ENCODE results near the gene CEP85.

Gene CEP85

DNA sequence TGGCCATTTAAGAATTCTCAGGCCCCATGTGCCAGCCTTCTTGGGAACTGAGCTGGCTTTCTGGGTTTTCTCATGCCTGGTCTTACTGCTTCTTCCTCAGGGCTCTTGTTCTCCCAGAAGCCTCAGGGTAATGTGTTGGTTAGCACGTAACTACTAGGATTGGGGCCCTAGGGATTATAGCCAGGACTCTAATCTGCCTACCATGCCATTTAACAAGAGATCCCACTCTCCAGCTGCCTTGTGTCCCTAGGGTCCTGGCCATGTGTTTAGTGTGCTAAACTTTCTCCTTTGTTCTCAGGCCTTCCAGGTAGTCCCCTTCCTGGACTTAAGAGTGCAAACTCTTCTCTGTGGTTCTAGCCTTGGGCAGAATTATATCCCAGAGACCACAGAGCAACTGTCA is 43.7 kb downstream of the CEP85 start:
- no peak for DNase-seq (ENCODE audit: low read depth in 3 of 3)

- DNase-seq (ENCODE audit: low read depth in 3 of 3), result no peak
Observed at GRCh38 chr1:26278303-26278702, 44.3 kb downstream of the CEP85 start.

DNA sequence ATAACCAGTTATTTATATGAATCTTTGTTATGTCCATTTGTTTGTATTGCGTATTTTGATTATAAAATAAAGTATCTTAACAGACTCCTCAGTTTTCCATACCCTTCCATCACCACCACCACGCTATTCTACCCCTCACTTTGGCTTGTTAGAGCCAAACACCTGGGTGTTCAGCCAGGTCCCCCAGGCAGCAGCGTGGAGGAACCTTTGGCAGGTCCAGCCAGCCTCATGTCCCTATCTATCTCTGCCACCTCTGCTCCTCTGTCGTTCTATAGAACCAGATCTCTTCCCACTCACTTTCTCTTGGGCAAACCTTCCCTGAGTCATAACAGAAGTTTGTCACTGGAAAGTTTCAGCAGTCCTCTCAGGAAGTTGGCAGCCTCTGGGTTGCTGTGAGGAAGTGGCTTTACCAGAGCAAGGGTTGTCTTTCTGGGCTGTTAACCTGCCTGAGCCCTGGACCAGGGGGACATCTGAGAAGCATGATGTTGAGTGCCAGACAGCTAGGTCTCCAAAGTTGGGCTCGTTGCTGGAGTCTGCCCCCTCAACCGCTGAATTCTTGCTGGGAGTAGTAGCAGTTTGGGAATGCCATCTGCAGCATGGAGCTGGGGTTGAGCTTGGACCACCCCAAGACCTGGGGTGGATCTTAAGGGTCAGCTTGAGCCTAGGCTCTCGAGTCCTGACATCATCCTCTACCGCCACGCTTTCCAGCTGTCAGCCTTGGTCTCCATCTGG is 44.9 kb downstream of the CEP85 start:
- DNase-seq (ENCODE audit: low read depth in 3 of 3), result peak in 2 of 3 donors; percentile 41 to 46

- peak; percentile 74 to 83 (median 75) for DNase-seq (ENCODE audit: low read depth in 3 of 3)
Observed at GRCh38 chr1:26279456-26280332, 45.7 kb downstream of the CEP85 start, which contains the start of gene SH3BGRL3. TSS of gene SH3BGRL3 (plus strand) at chr1:26280086. CDS start at chr1:26280156, 70 bp downstream.

GRCh38 chr1:26280333-26281042 is 46.5 kb downstream of the CEP85 start:
- DNase-seq (ENCODE audit: low read depth in 3 of 3), result no peak

GRCh38 chr1:26281091-26281958 is 47.3 kb downstream of the CEP85 start:
- no peak for DNase-seq (ENCODE audit: low read depth in 3 of 3)

DNA sequence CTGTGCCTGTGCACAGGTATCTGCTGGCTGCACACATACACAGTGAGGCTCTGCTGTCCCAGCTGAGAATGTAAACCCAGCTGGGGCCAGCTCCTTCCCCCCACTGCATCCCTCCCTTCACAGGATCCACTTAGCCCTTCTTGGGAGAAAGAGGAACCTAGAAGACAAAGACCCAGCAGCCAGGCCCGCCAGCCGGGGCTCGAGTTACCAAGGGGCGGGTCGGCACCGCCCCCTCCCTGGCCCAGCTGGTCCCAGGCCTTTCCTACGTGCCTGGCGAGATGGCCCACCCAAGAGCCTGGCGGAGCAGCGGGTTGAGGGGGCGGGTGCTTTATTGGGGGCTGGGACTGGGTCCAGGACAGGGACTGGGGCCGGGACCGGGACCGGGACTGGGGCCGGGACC is 48.0 kb downstream of the CEP85 start:
- DNase-seq (ENCODE audit: low read depth in 3 of 3), result no peak

GRCh38 chr1:26282401-26282918 is 48.5 kb downstream of the CEP85 start:
- no peak for DNase-seq (ENCODE audit: low read depth in 3 of 3)

DNA sequence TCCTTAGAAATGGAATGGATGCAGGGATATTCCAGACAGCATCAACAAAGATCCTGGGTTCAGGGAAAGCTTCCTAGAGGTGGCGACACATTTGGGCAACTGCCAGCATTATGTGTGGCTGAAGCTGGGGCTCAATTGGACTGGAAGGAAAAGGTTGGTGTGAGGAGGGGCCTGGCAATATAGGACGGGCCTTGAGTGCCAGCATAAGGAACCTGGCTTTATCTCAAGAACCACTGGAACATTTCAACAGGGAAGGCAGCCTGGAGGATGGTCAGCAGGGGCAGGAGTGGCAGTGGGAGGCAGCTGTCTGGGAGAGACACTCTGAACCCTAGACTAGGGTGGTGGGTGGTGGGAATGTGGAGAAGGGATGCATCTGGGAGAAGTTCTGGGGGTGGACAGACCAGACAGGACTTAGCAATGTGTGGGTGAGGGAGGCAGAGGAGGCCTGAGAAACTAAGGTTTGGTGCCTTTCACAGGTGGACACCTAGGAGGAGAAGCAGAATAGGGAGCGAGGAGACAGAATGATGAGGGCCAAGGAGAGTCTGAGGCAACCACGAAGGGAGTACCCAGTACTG is 49.4 kb downstream of the CEP85 start:
- DNase-seq (ENCODE audit: low read depth in 3 of 3), result no peak

- DNase-seq (ENCODE audit: low read depth in 3 of 3), result no peak
Observed at GRCh38 chr1:26283871-26284596, 50.0 kb downstream of the CEP85 start.

GRCh38 chr1:26284597-26285347 is 50.8 kb downstream of the CEP85 start:
- DNase-seq (ENCODE audit: low read depth in 3 of 3), result peak; percentile 90 to 99 (median 97)

DNA sequence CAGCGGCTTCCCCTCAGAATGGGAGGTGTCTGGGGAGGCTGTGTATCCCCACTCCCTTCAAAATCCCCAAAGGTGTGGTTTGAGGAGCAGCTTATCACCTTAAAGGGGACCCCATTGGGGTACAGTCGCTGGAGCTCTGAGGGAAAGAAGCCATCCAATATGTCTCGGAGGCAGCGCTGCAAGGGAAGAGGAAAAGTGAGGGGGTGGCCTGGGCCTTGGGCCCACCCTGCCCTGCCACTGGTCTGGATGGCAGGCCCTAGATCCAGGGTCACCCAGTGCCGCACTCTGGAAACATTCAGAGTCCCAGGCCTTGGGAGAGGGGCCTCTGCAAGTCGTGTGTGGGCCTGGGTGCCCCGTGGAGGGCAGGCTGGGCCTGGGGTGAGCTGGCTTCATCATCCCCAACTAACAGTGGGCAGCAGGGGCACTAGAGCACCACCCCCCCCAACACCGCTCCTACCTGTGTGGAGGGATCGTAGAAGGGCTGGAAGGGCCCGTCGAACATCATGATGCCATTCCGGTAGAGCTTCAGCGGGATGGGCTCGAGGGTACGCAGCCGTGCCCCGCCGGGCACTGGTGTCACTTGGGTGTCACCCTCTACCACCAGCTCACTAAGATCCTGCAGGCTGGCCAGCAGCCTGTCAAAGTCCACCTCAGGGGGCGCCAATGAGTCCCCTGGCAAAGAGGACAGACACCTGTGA is 51.5 kb downstream of the CEP85 start:
- DNase-seq (ENCODE audit: low read depth in 3 of 3), result no peak

DNA sequence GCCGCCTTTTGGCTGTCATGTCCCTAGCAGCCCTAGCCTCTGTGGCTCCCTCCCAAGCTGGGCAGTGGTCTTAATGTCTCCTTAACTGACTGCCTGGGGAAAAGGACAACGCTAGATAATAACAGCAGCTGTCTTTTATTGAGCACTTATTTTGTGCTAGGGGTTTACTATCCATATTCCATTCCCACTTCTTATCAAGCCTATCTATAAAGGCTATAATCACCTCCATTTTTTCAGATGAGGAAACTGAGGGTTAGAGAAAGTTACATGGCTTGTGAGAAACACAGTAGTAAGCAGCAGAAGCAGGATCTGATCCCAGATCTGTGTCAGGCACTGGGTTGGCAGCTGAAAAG is 52.0 kb downstream of the CEP85 start:
- DNase-seq (ENCODE audit: low read depth in 3 of 3), result no peak

GRCh38 chr1:26287033-26287711 is 53.2 kb downstream of the CEP85 start:
- DNase-seq (ENCODE audit: low read depth in 3 of 3), result peak in 1 of 3 donors; percentile 59

- DNase-seq (ENCODE audit: low read depth in 3 of 3), result no peak
Observed at GRCh38 chr1:26287811-26288210, 53.8 kb downstream of the CEP85 start.

GRCh38 chr1:26288311-26288941 is 54.4 kb downstream of the CEP85 start:
- DNase-seq (ENCODE audit: low read depth in 3 of 3), result peak in 1 of 3 donors; percentile 72

All from stimulated activated CD4-positive, alpha-beta T cell treated with anti-CD3 and anti-CD28 coated beads, TNF-alpha, amount 100 ng/mL, for 48 hours (primary cell).